ENCODE results near the gene STK32A.

GRCh38 chr5:147276497-147276896, 41.7 kb downstream of the STK32A start:
- TF ChIP-seq POLR2A (IDR thresholded peaks at IDR 0.05; ENCODE audit: low read depth) = no peak
- no peak for TF ChIP-seq CTCF (IDR thresholded peaks at IDR 0.05)
- TF ChIP-seq EP300 (IDR thresholded peaks at IDR 0.05) = no peak
- TF ChIP-seq POLR2AphosphoS5 (IDR thresholded peaks at IDR 0.05) = no peak

All from esophagus muscularis mucosa (tissue), 4 donors.